ENCODE results near the gene KRTAP4-11. TPM values are rescaled to one million over a fixed set of nuclear protein-coding genes. Genes with fewer than 3 reads are reported as not detected.
"Not testable (repeated sequence)": the region's sequence is repeated elsewhere in the genome, so short reads cannot be mapped to it uniquely, and the experiment has no call there.

Gene KRTAP4-11
- not detected in 2 replicates for total RNA-seq (2014; rRNA removed; shearing (Covaris generic))
- not detected in 2 replicates for polyA plus RNA-seq (2015; cell fraction: cytosol; rRNA removed)
- polyA plus RNA-seq (2015; cell fraction: nucleus; rRNA removed) = not detected in 2 replicates

DNA sequence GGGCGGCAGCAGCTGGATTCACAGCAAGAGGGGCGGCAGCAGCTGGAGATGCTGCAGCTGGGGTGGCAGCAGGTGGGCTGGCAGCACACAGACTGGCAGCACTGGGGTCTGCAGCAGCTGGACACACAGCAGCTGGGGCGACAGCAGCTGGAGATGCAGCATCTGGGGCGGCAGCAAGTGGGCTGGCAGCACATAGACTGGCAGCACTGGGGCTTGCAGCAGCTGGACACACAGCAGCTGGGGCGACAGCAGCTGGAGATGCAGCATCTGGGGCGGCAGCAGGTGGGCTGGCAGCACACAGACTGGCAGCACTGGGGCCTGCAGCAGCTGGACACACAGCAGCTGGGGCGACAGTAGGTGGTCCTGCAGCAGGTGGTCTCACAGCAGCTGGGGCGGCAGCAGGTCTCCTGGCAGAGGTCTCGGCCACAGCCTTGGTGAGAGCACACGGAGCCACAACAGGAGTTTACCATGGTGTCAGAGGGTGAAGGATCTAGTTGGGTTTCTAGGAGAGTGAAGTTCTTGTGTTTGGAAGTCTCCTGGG, at the start of gene KRTAP4-11:
Gene KRTAP4-11 (minus strand): TSS at position 528 of the 541 bp plus-strand sequence. CDS start 58 bp downstream, at position 470.
- DNase-seq (ENCODE audit: low read depth) = not testable (repeated sequence)

DNA sequence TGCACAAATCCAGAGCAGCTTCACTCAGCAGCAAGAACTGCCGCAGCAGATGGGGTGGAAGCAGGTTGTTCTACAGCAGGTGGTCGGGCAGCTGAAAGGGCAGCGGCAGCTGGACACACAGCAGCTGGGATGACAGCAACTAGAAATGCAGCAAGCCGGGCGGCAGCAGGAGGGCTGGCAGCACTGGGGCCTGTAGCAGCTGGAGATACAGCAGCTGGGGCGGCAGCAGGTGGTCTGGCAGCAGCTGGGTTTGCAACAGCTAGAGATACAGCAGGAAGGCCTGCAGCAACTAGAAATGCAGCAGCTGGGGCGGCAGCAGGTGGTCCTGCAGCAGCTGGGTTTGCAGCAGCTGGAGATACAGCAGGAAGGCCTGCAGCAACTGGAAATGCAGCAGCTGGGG, 49.4 kb upstream of the KRTAP4-11 start:
- no peak for DNase-seq (ENCODE audit: low read depth)

DNA sequence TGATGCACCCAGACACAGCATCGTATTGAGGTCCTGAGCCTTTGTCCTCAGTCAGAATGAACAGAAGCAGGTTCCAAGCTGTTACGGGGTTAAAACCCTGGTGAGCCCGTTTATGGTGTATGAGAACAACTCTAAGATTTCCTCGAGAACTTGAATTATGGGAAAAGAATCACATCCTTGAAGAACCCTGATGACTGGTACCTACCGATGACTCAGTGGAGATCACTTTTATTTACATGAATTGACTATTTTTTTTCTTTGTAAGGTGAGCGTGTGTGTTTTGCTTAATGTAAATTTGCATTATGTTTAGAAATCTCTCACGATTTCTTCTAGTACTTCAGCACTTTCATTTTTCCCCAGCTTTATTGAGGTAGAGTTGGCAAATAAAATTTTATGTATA, 45.7 kb upstream of the KRTAP4-11 start:
- peak; percentile 42 for DNase-seq (ENCODE audit: low read depth)

DNA sequence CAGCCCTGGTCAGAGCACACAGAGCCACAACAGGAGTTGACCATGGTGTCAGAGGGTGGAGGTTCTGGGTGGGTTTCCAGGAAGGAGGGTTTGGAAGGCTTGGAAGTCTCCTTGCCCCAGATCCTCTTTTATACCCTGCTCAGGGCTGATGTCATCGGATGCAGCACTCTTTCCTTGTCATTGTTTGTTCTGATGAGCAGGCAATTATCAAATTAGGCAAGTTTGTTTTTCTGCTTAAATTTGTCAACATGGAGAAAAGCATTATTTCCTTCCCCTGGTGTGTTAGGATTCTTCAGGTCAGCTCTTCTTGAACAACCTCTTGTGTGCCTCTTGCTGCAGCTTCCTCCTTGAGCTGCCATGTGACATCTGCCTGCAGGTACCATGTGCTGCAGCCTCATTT, 42.5 kb upstream of the KRTAP4-11 start, which contains the start of gene KRTAP4-4:
Gene KRTAP4-4 (minus strand): TSS at position 101 of the 400 bp plus-strand sequence. CDS start 57 bp downstream, at position 44.
- DNase-seq (ENCODE audit: low read depth) = no peak

DNA sequence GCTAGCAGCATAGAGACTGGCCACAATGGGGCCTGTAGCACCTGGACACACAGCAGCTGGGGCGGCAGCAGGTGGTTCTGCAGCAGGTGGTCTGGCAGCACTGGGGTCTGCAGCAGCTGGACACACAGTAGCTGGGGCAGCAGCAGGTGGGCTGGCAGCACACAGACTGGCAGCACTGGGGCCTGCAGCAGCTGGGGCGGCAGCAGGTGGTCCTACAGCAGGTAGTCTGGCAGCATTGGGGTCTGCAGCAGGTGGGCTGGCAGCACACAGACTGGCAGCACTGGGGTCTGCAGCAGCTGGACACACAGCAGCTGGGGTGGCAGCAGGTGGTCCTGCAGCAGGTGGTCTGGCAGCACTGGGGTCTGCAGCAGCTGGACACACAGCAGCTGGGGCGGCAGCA, 42.0 kb upstream of the KRTAP4-11 start:
- DNase-seq (ENCODE audit: low read depth) = not testable (repeated sequence)

DNA sequence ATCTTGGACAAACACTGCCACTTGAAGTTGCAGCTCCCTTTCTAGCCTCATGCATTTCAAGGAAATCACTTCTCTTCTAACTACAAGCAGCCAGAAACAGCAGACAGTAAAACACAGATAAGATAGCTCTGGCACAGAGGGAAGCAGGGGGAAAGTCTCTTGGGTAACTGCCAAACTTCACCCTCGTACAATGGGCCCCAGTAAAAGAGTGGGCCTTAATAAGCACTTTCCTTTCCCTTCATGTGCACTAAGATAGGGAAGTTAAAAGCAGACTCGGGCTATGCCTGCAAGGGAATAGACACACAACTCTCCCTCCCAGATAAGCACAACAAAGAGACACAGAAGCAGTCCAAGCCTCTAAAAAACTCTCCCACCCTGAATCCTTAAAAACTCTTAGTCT, 35.7 kb upstream of the KRTAP4-11 start:
- no peak for DNase-seq (ENCODE audit: low read depth)

DNA sequence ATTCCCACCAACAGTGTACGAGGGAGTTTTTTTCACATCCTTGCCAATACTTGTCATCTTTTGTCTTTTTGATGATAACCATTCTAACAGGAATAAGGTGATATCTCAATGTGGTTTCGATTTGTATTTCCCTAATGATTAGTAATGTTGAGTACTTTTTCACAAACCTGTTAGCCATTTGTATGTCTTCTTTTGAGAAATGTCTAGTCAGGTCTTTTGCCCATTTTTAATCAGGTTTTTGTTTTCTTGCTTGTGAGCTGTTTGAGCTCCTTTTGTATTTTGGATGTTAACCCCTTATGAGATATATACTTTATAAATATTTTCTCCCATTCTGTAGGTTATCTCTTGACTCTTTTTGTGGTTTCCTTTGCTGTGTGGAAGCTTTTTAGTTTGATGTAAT, 33.4 kb upstream of the KRTAP4-11 start:
- no peak for DNase-seq (ENCODE audit: low read depth)

DNA sequence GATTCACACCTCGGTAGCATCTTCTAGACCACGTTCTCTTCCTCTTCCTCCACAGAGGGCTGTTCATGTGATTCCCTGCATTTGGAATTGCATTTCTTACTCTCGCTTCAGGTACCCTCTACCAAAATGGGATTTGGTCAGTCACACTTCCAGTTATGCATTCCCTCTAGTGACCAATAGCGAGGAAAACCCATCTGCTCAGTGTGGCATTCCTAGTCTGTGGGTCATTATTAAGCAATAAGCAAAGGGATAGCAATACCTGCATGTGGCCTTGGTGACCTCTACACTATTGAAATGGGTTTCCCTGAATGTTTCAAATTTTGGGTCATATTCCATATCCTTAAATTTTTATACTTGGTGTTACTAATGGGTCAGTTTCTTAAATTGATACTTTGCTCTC, 31.9 kb upstream of the KRTAP4-11 start:
- DNase-seq (ENCODE audit: low read depth) = no peak

DNA sequence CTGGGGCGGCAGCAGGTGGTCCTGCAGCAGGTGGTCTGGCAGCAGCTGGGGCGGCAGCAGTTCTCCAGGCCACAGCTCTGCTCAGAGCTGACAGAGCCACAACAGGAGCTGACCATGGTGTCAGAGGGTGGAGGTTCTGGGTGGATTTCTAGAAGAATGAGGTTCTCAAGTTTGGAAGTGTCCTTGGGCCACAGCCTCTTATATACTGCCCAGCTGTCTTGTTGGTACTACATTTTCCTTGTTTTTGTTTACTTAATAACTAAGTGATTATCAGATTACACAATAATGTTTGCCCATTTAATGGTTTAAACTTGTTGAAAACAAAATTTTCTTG, 31.4 kb upstream of the KRTAP4-11 start, which contains the start of gene KRTAP4-5:
Gene KRTAP4-5 (minus strand): TSS at position 174 of the 334 bp plus-strand sequence. CDS start 58 bp downstream, at position 116.
- no peak for DNase-seq (ENCODE audit: low read depth)

DNA sequence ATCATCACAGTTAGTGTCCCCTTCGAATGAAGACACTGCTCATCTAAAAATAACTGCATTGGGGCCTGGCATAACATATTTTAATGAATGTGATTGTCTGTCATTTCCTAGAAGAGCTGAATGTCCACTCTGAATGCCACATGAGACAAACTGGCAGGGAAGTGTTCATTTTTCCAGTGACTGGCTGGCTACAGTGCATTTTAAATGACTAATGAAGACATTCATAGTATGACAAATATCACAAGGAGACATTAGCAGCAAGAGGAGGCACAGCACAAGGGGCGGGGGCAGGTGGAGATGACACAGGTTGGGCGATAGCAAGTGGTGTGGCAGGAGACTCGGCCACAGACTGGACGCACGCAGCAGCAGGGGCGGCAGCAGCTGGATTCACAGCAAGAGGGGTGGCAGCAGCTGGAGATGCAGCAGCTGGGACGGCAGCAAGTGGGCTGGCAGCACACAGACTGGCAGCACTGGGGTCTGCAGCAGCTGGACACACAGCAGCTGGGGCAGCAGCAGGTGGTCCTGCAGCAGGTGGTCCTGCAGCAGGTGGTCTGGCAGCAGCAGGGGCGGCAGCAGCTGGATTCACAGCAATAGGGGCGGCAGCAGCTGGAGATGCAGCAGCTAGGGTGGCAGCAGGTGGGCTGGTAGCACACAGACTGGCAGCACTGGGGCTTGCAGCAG, 30.9 kb upstream of the KRTAP4-11 start:
- DNase-seq (ENCODE audit: low read depth) = not testable (repeated sequence)

DNA sequence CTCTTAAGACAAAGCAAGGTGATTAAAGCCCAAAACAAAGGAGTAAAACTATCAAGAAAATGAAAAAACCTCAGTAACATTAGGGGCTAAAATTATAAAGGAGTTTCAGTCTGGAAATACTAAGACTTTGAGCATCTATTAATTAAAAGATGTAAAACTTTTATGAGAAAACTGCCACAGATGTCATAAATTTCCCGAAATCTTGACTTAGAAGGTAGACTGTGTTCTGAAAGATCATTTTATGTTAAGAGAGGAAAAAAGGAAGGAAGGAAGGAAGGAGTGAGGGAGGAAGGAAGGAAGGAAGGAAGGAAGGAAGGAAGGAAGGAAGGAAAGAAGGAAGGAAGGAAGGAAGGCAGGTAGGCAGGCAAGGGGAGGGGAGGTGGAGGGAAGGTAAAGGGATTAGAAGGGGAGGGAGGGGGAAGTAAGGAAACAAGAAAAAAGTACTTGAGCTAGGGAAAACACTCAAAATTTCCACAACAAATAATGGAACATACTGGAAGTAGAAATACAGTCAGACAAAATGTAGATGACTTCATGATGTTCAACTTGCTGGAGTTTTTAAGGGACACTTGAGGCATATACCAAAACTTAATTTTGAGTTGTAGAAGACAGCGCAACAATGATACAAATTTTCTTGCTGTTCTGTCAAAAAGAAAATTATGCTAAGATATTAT, 29.5 kb upstream of the KRTAP4-11 start:
- DNase-seq (ENCODE audit: low read depth) = no peak

DNA sequence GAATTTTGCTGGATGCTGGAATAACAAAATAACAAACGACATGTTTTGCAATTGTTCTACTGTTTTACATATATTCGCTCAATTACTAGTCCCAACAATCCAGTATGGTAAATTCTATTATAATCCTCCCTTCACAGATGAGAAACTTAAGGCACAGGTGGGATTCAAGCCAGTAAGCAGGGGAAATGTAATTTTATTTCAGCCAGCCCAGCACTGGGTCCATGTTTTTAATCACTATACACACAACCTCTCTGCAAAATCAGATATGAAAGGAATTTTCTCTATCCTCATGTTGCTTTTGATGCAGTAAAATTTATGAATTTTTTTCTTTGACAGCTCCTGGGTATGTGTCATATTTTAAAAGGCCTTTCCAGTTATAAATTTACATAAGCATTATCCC, 27.1 kb upstream of the KRTAP4-11 start:
- DNase-seq (ENCODE audit: low read depth) = no peak

DNA sequence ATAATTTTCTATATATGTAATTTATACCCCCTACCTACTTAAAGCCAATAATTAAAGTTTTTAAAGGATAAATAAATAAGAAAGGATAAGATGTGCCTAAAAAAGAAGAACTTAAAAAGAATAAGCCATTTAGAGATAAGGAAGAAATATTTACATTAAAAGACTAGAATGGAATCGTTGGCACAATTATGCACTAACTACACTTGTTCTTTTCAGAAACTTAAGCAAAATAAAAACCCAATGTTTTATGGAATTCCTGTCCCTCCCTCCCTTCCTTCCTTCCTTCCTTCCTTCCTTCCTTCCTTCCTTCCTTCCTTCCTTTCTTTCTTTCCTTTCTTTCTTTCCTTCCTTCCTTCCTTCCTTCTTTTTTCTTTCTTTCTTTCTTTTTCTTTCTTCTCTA, 26.7 kb upstream of the KRTAP4-11 start:
- no peak for DNase-seq (ENCODE audit: low read depth)

DNA sequence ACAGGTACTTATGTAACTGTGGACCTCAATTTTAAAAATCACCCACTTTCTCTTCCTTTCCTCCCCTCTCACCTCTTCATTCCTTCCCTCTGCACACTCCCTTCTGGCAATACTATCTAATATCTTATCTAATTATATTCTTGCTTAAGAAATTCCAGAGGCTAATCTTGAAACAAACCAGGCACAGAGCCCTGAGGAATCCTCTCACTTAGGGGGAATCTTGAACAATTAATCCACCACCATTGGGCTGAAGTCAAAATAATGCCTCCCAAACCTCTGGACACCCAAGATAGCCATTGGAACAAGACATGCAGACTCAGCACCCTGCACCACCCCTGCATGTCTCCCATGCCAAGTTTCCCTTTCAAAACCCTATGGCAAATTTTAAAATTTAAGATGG, 23.2 kb upstream of the KRTAP4-11 start:
- no peak for DNase-seq (ENCODE audit: low read depth)

DNA sequence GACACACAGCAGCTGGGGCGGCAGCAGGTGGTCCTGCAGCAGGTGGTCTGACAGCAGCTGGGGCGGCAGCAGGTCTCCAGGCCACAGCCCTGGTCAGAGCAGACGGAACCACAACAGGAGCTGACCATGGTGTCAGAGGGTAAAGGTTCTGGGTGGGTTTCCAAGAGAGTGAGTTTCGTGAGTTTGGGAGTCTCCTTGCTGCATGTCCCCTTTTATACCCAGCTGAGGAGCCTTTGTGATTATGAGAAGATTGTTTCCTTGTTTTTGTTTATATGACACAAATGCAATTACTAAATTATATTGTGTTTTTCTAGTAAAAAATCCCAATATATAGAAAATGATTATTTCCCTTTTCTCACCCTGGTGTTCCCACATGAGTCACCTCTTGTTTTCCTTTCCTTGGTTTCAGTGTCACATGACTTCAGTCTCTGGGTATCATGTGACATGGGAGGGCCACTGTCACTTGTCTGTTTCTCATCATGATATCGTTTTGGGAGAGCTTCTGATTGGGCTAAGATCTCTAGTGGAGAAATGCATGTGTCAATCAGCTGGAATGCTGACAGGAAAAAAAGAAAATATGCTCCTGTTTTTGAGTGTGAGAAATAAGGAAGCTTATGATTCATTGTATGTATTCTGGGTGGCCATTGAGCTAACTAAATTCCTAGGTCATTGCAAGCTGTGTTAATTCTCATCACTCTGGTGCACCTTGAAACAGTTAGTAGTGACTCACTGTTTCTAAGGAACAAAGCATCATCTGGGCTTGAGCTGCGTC, 22.4 kb upstream of the KRTAP4-11 start, which contains the start of gene KRTAP4-6:
Gene KRTAP4-6 (minus strand): TSS at position 185 of the 772 bp plus-strand sequence. CDS start 57 bp downstream, at position 128.
- peak; percentile 97 for DNase-seq (ENCODE audit: low read depth)

DNA sequence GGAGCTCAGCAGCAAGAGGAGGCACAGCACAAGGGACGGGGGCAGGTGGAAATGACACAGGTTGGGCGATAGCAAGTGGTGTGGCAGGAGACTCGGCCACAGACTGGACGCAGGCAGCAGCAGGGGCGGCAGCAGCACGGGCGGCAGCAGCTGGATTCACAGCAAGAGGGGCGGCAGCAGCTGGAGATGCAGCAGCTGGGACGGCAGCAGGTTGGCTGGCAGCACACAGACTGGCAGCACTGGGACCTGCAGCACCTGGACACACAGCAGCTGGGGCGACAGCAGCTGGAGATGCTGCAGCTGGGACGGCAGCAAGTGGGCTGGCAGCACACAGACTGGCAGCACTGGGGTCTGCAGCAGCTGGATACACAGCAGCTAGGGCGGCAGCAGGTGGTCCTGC, 21.7 kb upstream of the KRTAP4-11 start:
- DNase-seq (ENCODE audit: low read depth) = not testable (repeated sequence)

DNA sequence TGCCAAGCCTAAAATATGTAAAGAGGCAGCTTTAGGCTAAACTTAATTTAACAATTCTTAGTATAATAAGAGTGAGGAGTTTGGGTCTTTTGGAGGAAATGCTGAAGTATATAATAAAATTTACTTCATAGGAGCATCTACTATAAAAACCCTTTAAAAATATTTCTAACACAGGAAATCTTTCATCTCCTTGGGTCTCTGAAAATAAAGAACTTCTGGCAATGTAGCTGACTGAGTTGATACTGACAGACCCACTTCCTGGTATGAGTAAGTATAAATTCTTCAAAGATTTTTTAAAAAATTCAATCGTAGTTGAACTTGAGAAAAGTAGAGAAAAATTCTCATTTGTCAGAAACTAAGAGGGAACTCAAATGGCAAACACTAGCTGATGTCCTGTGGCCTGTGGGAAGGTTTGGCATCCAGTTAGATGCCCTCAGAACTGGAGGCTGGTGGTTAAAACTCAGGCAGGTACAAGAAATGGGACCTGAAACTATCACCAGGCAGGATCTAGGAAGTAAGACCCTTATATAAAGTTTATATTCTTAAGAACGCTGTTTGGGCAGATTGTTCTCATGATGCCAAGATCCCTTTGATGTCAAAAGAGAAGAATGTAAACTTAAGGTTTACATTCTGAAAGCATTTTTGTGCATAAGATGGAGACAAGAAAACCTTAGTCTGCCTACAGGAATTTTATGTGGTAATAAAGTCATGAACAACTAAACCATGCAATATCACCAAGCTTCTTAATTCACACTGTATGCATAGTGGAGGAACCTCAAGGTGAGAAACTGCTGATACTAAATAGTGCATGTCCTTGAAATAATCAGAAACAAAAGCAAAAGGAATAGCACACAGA, 15.9 kb upstream of the KRTAP4-11 start:
- DNase-seq (ENCODE audit: low read depth) = no peak

DNA sequence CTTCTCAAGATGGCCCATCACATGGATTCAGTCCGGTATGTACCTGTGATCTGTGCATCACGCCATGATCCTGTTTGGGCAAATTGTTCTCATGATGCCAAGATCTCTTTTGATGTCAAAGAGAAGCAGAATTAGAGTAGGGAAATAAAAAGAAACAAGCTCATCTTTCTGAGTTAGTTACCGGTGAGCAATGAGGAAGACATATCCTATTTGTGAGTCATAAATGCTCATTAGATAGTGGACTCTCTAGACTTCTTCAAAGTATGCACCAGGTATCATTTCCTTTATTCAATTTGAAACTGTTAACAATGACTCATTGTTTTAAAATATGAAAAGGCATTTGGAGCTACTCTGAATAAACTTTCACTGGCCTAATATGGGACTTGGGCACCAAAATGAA, 13.8 kb upstream of the KRTAP4-11 start:
- peak; percentile 75 for DNase-seq (ENCODE audit: low read depth)

DNA sequence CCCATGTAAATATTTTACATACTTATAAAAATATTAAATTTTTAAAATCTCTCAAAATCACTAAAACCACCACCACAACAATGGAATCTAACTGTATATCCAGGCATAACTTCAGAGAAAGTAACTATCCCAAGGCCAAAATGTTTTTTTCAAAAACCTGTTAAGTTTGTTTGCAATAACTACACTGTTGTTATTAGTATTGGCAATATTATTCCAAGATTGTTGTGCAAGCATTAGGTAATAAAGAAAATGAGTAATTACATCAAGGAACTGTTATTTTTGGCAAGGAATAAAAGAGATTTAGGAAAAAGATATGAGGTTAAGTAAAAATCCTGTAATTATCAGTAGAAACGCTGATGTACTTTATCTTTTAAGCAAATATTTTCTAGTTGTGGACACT, 9.2 kb upstream of the KRTAP4-11 start:
- DNase-seq (ENCODE audit: low read depth) = no peak

DNA sequence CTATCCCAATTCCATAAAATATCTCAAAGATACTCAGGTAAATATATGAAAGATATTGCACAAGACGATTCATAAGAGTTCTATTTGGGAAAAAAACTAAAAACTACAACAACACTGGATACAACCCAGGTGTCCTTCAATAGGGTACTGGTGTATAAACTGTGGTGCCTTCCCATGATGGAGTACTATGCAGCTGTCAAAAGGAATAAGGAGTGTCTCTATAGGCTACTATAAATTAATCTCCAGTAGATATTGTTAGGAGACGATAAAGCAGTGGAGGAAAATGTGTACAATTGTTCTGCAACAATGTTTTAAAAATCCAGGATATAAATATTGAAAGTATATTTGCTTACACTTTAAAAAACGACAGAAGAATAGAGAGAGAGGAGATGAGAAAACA, 8.2 kb upstream of the KRTAP4-11 start:
- no peak for DNase-seq (ENCODE audit: low read depth)
